ENCODE results near the gene TRPM5. TPM values are rescaled to one million over a fixed set of nuclear protein-coding genes. Genes with fewer than 3 reads are reported as not detected.

TRPM5 gene
- total RNA-seq, 4 donors from 2014 or later, result 0.63 TPM; not detected in 3

- DNase-seq (ENCODE audit: low spot score) (peak; percentile 9), ATAC-seq (ENCODE audit: low FRiP score) (no peak)
- TF ChIP-seq CTCF (IDR thresholded peaks at IDR 0.05), result no peak
Measured at GRCh38 chr11:2464451-2465165, 20.3 kb upstream of the TRPM5 start.

GRCh38 chr11:2463766-2464277, 19.5 kb upstream of the TRPM5 start:
- ATAC-seq (ENCODE audit: low FRiP score), result no peak
- DNase-seq (ENCODE audit: low spot score), result peak; percentile 8
- TF ChIP-seq CTCF (IDR thresholded peaks at IDR 0.05), result no peak

GRCh38 chr11:2462986-2463765, 18.9 kb upstream of the TRPM5 start:
- no peak for TF ChIP-seq CTCF (IDR thresholded peaks at IDR 0.05)
- DNase-seq (ENCODE audit: low spot score), result peak; percentile 19
- no peak for ATAC-seq (ENCODE audit: low FRiP score)

GRCh38 chr11:2462543-2462985, 18.2 kb upstream of the TRPM5 start:
- ATAC-seq (ENCODE audit: low FRiP score) (no peak), DNase-seq (ENCODE audit: low spot score) (no peak)
- TF ChIP-seq CTCF (IDR thresholded peaks at IDR 0.05), result no peak

GRCh38 chr11:2461956-2462542, 17.7 kb upstream of the TRPM5 start:
- no peak for DNase-seq (ENCODE audit: low spot score)
- ATAC-seq (ENCODE audit: low FRiP score), result no peak
- TF ChIP-seq CTCF (IDR thresholded peaks at IDR 0.05), result no peak

- no peak for DNase-seq (ENCODE audit: low spot score)
- no peak for ATAC-seq (ENCODE audit: low FRiP score)
- TF ChIP-seq CTCF (IDR thresholded peaks at IDR 0.05), result no peak
Measured at GRCh38 chr11:2461253-2461955, 17.1 kb upstream of the TRPM5 start.
